ENCODE results near the gene SYT1.

GRCh38 chr12:78898416-78898815 lies 33.8 kb downstream of the SYT1 start:
- no peak for TF ChIP-seq CTCF (IDR thresholded peaks at IDR 0.05; ENCODE audit: extremely low read depth in 1 of 2, insufficient read depth in 1 of 2, low read depth in 1 of 2, low read length in 2 of 2)
- no peak for TF ChIP-seq EZH2 (IDR thresholded peaks at IDR 0.05; ENCODE audit: borderline replicate concordance, low read depth, low read length, severe bottlenecking)
- TF ChIP-seq POLR2A (IDR thresholded peaks at IDR 0.05; ENCODE audit: low read depth, low read length), result no peak
- TF ChIP-seq FOS (IDR thresholded peaks at IDR 0.05; ENCODE audit: borderline replicate concordance, insufficient read depth, low read length), result no peak
- no peak for TF ChIP-seq POLR2AphosphoS5 (IDR thresholded peaks at IDR 0.05; ENCODE audit: insufficient read depth, low read depth, low read length)

Measured in endothelial cell of umbilical vein (primary cell).